Measurements from ENCODE around the gene FIG4. TPM values are rescaled to one million over a fixed set of nuclear protein-coding genes. Genes with fewer than 3 reads are reported as not detected.
"Not testable (repeated sequence)": the region's sequence is repeated elsewhere in the genome, so short reads cannot be mapped to it uniquely, and the experiment has no call there.

The FIG4 gene
- total and polyA plus RNA-seq, 2 of the 4 experiments (the other 2 are of a cell fraction) = 12.1 to 15.4 TPM

DNA sequence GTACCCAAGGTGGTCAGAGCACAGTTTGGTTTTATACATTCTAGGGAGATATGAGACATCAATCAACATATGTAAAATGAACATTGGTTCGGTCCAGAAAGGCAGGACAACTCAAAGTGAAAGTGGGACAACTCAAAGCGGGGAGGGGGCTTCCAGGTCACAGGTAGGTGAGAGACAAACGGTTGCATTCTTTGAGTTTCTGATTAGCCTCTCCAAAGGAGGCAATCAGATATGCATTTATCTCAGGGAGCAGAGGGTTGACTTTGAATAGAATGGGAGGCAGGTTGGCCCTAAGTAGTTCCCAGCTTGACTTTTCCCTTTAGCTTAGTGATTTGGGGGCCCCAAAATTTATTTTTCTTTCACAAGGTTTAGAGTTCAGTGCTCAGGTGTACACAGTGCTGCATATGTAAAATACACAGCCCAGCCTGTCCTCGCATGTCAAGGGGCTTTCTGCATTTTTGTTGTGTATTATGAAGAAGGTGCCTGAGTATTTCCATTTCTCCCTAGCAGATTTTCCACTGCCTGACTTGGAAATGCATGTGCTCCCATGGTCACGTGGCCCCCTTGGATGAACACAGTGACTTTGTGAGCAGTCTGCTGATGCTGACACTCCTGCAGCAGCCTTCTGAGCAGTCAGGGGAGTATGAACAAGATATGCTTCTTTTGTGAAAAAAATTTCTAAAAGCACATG lies 178.4 kb downstream of the FIG4 start:
- H3K79me1 ChIP-seq (ENCODE audit: low read depth in 1 of 2, low read length in 2 of 2); CTCF ChIA-PET; dilution Hi-C loops (cut with HindIII; ENCODE audit: low sequenced_read_pairs, unreplicated experiment); intact Hi-C loops (cut with micrococcal nuclease); H3K36me3 ChIP-seq (ENCODE audit: control insufficient read depth, insufficient read depth, low read length); H2AK5ac ChIP-seq (ENCODE audit: low read depth, low read length); ATAC-seq (ENCODE audit: low read depth); H3K14ac ChIP-seq (replicated peaks; ENCODE audit: low read depth, low read length); H2AK9ac ChIP-seq (replicated peaks; ENCODE audit: low read depth, low read length, poor library complexity); H3K4me1 ChIP-seq (ENCODE audit: control insufficient read depth, insufficient read depth, low read length); H3K9me1 ChIP-seq (ENCODE audit: insufficient read depth, low read length); H3K4me3 ChIP-seq (ENCODE audit: insufficient read depth, low read depth, low read length); POLR2A ChIA-PET (ENCODE audit: unreplicated experiment); H4K20me1 ChIP-seq (ENCODE audit: insufficient read depth, low read length); H3K9me3 ChIP-seq (ENCODE audit: control insufficient read depth, insufficient read depth, low read length); H3K18ac ChIP-seq (ENCODE audit: low read depth, low read length); H4K8ac ChIP-seq (ENCODE audit: low read depth in 2 of 2, low read length in 2 of 2); H3K9ac ChIP-seq (ENCODE audit: low read depth, low read length); H3K23ac ChIP-seq (ENCODE audit: low read depth, low read length); H3K27ac ChIP-seq (ENCODE audit: insufficient read depth, low read length); H2BK5ac ChIP-seq (ENCODE audit: low read depth, low read length, poor library complexity, severe bottlenecking); in situ Hi-C loops (cut with MboI; ENCODE audit: low sequenced_read_pairs); H2BK20ac ChIP-seq (ENCODE audit: low read depth, low read length); H2AFZ ChIP-seq (replicated peaks; ENCODE audit: low read length, poor library complexity); BruUV-seq (replicated peaks); H4K91ac ChIP-seq (ENCODE audit: insufficient read depth, low read depth, low read length); H3K56ac ChIP-seq (ENCODE audit: extremely low read depth, insufficient read depth, low read length); H2BK15ac ChIP-seq (ENCODE audit: low read depth, low read length); H3K4ac ChIP-seq (ENCODE audit: low read depth, low read length); H3K27me3 ChIP-seq (ENCODE audit: control insufficient read depth, insufficient read depth, low read length); H4K5ac ChIP-seq (ENCODE audit: low read depth, low read length); H2BK120ac ChIP-seq (ENCODE audit: low read depth, low read length); H3K4me2 ChIP-seq (ENCODE audit: low read depth, low read length): not testable (repeated sequence)
- peak; percentile 21 for DNase-seq
- WGBS, 2 experiments (ENCODE audit: extremely low coverage in 2 of 2, insufficient read length in 1 of 2) = 40% methylated on average over 1 of the region's 5 CpGs; no CpG with 5 or more reads in 1 of the 2 experiments
- TF ChIP-seq, protein P1, sequence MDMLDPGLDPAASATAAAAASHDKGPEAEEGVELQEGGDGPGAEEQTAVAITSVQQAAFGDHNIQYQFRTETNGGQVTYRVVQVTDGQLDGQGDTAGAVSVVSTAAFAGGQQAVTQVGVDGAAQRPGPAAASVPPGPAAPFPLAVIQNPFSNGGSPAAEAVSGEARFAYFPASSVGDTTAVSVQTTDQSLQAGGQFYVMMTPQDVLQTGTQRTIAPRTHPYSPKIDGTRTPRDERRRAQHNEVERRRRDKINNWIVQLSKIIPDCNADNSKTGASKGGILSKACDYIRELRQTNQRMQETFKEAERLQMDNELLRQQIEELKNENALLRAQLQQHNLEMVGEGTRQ (IDR thresholded peaks at IDR 0.05; ENCODE audit: low read depth, low read length) = peak; percentile 79
